RKO (cell line): ENCODE data around the gene EVA1C.
"Not testable (repeated sequence)": the region's sequence is repeated elsewhere in the genome, so short reads cannot be mapped to it uniquely, and the experiment has no call there.

Source experiments
- DNase-seq: peaks from one replicate; pipeline ENCODE4 v3.0.0-alpha.2; 2016; ENCODE audit warnings: low spot score

Gene EVA1C

GRCh38 chr21:32412162-32413014 lies at the start of gene EVA1C:
TSS of gene EVA1C (plus strand) at chr21:32412706. CDS start at chr21:32412854, 148 bp downstream.
- peak; percentile 70 for DNase-seq

GRCh38 chr21:32364387-32364786 lies 48.1 kb upstream of the EVA1C start:
- DNase-seq: no peak

- no peak for DNase-seq
Measured at GRCh38 chr21:32364796-32365195, 47.7 kb upstream of the EVA1C start.

- no peak for DNase-seq
Measured at GRCh38 chr21:32366191-32366590, 46.3 kb upstream of the EVA1C start.

GRCh38 chr21:32367158-32367557 lies 45.3 kb upstream of the EVA1C start:
- DNase-seq: no peak

GRCh38 chr21:32368386-32368785 lies 44.1 kb upstream of the EVA1C start:
- DNase-seq: no peak

- not testable (repeated sequence) for DNase-seq
Measured at GRCh38 chr21:32368961-32369360, 43.5 kb upstream of the EVA1C start.

GRCh38 chr21:32370998-32371766 lies 41.3 kb upstream of the EVA1C start:
- DNase-seq: no peak

GRCh38 chr21:32371913-32372314 lies 40.6 kb upstream of the EVA1C start:
- DNase-seq: no peak

- no peak for DNase-seq
Measured at GRCh38 chr21:32372755-32373154, 39.8 kb upstream of the EVA1C start.

GRCh38 chr21:32377506-32377905 lies 35.0 kb upstream of the EVA1C start:
- no peak for DNase-seq

GRCh38 chr21:32377991-32378390 lies 34.5 kb upstream of the EVA1C start:
- DNase-seq: no peak

- DNase-seq: no peak
Measured at GRCh38 chr21:32378956-32379355, 33.5 kb upstream of the EVA1C start.

- no peak for DNase-seq
Measured at GRCh38 chr21:32380940-32381339, 31.6 kb upstream of the EVA1C start.

GRCh38 chr21:32381571-32381970 lies 30.9 kb upstream of the EVA1C start:
- no peak for DNase-seq

GRCh38 chr21:32382108-32382644 lies 30.3 kb upstream of the EVA1C start:
- DNase-seq: no peak

- no peak for DNase-seq
Measured at GRCh38 chr21:32383812-32384211, 28.7 kb upstream of the EVA1C start.

- no peak for DNase-seq
Measured at GRCh38 chr21:32386195-32386870, 26.2 kb upstream of the EVA1C start.

- no peak for DNase-seq
Measured at GRCh38 chr21:32387151-32387550, 25.4 kb upstream of the EVA1C start.

- no peak for DNase-seq
Measured at GRCh38 chr21:32388306-32388705, 24.2 kb upstream of the EVA1C start.

GRCh38 chr21:32389337-32390015 lies 23.0 kb upstream of the EVA1C start:
- no peak for DNase-seq
